GM04503 (cell line): Measurements from ENCODE around the gene IRF2BP2.
A peak's percentile ranks its signal among the peaks of the same experiment; 100 is the strongest.
"Not testable (repeated sequence)": the region's sequence is repeated elsewhere in the genome, so short reads cannot be mapped to it uniquely, and the experiment has no call there.

Experiments used
- DNase-seq: peaks from one replicate; pipeline ENCODE4 v3.0.0-alpha.2; 2012; ENCODE audit warnings: low read depth

IRF2BP2 gene

GRCh38 chr1:234600418-234601281 lies 9.3 kb downstream of the IRF2BP2 start:
- DNase-seq: no peak

- DNase-seq: no peak
These were observed 10.2 kb downstream of the IRF2BP2 start for GRCh38 chr1:234599617-234600417.

DNA sequence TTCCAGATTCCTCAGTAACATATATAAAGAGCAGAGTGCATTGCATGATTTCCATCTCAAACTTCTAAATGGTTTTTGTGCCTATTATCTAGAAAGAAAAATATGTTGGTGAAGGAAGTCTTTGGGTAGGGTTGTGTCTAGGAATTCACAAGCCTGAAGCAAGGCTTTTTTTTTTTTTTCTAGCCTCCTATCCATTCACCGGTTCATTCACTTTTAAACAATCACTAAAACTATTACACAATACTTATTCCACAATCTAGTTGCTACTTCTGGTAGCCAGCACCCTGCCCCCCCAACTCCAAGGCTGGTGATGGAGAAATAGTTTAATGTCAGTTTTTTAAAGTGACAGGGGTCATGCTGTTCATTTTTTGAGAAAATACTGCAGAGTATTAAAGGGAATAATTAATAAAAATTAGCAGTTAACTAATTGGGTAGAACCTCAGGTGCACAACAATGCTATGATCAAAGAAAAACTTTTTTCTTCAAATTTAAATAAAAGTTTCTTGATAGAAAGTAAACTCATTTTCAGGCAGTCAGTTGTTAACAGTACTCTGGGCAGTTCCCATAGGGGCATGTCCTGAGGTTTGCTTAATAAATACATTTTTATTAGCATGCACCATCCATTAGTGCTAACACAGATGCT lies 10.9 kb downstream of the IRF2BP2 start:
- DNase-seq: no peak

DNA sequence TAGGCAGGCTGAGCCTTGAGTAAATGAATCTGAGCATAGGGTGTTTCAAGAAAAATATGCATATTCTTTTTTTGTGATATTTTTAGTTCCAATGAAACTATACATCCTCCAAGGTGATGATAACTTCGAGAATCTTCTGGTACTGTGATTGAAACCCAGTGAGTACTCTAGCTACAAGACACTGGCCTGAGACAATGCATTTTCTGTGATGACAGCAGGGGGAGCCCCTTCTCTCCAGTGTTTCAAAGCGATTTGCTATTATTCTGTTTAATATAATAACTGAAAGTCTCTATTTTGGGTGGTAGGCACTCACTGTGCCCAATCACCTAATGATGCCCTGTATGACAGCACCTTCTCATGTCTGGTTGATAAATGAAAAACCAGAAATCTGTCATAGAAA lies 12.1 kb downstream of the IRF2BP2 start:
- no peak for DNase-seq

GRCh38 chr1:234595899-234596298 lies 14.1 kb downstream of the IRF2BP2 start:
- DNase-seq: no peak

DNA sequence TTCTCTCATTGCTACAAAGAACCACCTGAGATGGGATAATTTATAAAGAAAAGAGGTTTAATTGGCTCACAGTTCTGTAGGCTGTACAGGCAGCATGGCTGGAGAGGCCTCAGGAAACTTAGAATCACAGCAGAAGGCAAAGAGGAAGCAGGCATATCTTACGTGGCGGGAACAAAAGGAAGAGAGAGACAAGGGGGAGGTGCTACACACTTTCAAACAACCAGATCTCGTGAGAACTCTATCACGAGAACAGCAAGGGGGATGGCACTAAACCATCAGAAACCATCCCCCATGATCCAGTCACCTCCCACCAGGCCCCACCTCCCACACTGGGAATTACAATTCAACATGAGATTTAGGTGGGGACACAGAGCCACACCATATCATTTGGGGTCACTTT lies 15.4 kb downstream of the IRF2BP2 start:
- not testable (repeated sequence) for DNase-seq

GRCh38 chr1:234593771-234594504 lies 16.0 kb downstream of the IRF2BP2 start:
- no peak for DNase-seq

- DNase-seq: no peak
These were observed 16.9 kb downstream of the IRF2BP2 start for GRCh38 chr1:234593109-234593508.

- no peak for DNase-seq
These were observed 17.7 kb downstream of the IRF2BP2 start for GRCh38 chr1:234592240-234592639.

DNA sequence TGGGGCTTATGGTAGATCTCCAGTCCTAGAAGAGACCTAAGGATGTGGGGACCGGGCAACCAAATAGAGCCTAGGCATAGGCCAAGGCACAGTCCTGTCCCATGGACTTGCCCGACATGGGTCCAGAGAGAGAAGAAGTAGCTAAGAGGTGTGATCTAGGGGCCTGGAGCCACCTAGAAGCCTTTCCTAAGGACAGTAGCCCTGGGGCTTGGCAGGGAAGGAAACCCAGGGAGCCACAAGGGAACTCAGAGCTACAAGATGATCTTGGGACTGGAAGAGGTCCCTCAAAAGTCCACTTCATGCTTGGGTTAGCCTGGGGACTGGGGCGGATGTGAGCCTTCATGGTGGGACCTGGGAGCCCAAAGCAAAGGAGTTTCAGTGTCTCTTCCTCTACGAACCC lies 18.8 kb downstream of the IRF2BP2 start:
- DNase-seq: no peak

- DNase-seq: peak; percentile 64
These were observed 19.9 kb downstream of the IRF2BP2 start for GRCh38 chr1:234589854-234590620.

- no peak for DNase-seq
These were observed 20.7 kb downstream of the IRF2BP2 start for GRCh38 chr1:234589064-234589800.

GRCh38 chr1:234588386-234588785 lies 21.6 kb downstream of the IRF2BP2 start:
- DNase-seq: no peak

GRCh38 chr1:234586892-234587485 lies 23.0 kb downstream of the IRF2BP2 start:
- no peak for DNase-seq

GRCh38 chr1:234586304-234586703 lies 23.7 kb downstream of the IRF2BP2 start:
- no peak for DNase-seq

- DNase-seq: no peak
These were observed 24.5 kb downstream of the IRF2BP2 start for GRCh38 chr1:234585330-234586055.

DNA sequence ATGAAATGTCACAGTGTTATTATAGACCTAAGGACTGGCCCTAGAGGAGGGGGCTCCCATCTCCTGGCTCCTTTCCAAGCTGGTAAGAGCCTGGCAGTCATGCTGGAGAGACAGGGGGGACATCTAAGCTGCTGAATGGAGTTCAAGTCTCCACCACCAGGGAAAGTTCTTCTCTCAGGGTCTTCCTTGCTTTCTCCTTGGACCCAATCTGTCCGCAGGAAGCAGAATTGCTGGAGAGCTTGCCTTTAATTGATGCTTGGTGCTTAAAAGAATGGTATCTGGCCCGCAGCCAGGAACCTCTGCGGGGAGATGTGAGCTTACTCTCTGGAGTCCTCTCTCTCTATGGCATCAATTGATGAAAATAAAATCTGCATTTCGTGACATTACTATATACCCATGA lies 25.1 kb downstream of the IRF2BP2 start:
- no peak for DNase-seq

- no peak for DNase-seq
These were observed 25.6 kb downstream of the IRF2BP2 start for GRCh38 chr1:234584420-234584805.

DNA sequence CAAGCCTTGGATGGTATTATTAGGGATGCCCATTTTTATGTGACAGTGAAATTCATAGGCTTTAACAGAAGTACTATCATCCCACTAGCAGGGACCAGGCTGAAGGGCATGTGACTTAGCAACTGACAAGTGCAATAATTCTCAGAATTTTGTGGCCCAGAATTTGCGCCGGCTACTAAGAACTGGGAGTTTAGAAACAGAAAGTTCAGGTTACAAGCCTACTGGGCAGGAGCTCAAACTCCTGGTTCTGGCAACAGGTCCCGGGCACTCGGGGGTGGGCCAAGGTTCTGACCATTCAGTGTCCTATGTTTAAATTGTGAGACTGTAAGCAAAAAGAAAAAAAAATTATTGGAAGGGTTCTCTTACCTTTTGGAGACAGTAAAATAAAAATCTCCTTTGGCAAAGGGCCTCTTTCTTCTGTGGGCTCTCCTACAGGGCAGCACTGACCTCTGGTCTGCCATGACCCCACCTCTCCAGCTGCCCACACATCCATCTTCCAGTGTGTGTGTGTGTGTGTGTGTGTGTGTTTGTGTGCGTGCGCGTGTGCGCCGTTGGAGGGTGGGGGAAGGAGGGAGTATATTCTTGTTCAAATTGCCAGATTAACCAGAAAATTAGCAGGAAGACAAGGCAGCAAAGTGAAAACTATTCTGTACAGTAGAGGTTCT lies 26.1 kb downstream of the IRF2BP2 start:
- no peak for DNase-seq
